Upper lobe of left lung (tissue), 4 donors: ENCODE data around the gene SFXN1.

Source experiments
- EP300 ChIP-seq, 4 donors: sonication (generic); formaldehyde crosslinking; IDR thresholded peaks; one replicate each; pipeline ENCODE4 v1.5.1; 2017; ENCODE audit warnings: antibody characterized with exemption in 4 of 4, control low read depth in 2 of 4
- TF ChIP-seq, protein P1 (sequence below), 6 experiments: fragments of 450-650 bp in 4 of 6; fragments of 200-600 bp in 2 of 6; sonication (generic) in 2 of 6; IDR thresholded peaks; one replicate each; pipeline ENCODE4 v1.5.1; 2016 to 2019; ENCODE audit warnings: antibody characterized with exemption in 6 of 6

DNA sequence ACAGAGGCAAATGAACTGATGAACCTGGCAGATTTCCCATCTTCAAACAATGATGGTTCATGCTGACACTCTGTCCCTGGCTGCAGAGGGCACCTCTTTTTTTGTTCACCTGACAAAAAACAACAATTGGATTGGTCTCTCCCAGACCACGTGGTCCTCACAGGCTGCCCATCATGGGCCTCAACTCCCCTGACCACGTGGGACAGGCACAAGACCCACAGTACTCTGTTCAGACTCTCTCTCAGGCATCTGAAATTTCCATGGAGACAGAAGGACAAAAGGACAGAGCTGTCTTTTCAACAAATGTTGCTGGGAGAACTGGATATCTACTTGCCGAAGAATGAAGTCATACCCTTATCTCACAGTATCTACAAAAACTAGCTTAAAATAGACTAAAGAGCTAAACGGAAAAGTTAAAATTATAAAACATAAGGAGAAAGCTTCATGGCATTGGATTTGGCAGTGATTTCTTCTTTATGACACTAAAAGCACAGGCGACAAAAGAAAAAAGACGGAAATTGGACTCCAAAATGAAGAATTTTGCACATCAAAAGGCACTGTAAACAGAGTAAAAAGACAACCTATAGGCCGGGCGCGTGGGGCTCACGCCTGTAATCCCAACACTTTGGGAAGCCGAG, 22.1 kb upstream of the SFXN1 start:
- TF ChIP-seq, protein P1, sequence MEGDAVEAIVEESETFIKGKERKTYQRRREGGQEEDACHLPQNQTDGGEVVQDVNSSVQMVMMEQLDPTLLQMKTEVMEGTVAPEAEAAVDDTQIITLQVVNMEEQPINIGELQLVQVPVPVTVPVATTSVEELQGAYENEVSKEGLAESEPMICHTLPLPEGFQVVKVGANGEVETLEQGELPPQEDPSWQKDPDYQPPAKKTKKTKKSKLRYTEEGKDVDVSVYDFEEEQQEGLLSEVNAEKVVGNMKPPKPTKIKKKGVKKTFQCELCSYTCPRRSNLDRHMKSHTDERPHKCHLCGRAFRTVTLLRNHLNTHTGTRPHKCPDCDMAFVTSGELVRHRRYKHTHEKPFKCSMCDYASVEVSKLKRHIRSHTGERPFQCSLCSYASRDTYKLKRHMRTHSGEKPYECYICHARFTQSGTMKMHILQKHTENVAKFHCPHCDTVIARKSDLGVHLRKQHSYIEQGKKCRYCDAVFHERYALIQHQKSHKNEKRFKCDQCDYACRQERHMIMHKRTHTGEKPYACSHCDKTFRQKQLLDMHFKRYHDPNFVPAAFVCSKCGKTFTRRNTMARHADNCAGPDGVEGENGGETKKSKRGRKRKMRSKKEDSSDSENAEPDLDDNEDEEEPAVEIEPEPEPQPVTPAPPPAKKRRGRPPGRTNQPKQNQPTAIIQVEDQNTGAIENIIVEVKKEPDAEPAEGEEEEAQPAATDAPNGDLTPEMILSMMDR (IDR thresholded peaks at IDR 0.05), result no peak
- TF ChIP-seq EP300 (IDR thresholded peaks at IDR 0.05), result no peak
